Measurements from ENCODE around the gene RECK.

The RECK gene

GRCh38 chr9:36034234-36034633 is 2.5 kb upstream of the RECK start:
- ChIA-PET CTCF (interaction anchor here (1.6 to 4.9 kb wide), 2 partner anchors 10 to 27 kb away, joined by 4 to 33 read pairs; no protein-coding TSS in a partner anchor), POLR2A (no interaction called here)
- no peak for DNase-seq (ENCODE audit: extremely low spot score)
- TF ChIP-seq CTCF (IDR thresholded peaks at IDR 0.05; ENCODE audit: control extremely low read depth, extremely low read depth, low read depth, missing control alignments): no peak

- no peak for DNase-seq (ENCODE audit: extremely low spot score)
- no peak for TF ChIP-seq CTCF (IDR thresholded peaks at IDR 0.05; ENCODE audit: control extremely low read depth, extremely low read depth, low read depth, missing control alignments)
- POLR2A ChIA-PET: no interaction called here
- CTCF ChIA-PET: interaction anchor here (0.7 to 4.9 kb wide), 4 partner anchors 11 to 28 kb away, joined by 3 to 33 read pairs (median 4); no protein-coding TSS in a partner anchor
Observed at GRCh38 chr9:36035006-36035405, 1.7 kb upstream of the RECK start.

GRCh38 chr9:36036253-36036779 is 397 bp upstream of the RECK start:
- CTCF ChIA-PET: interaction anchor here (1.3 to 4.9 kb wide), 3 partner anchors 12 to 81 kb away, joined by 4 to 33 read pairs (median 8); no protein-coding TSS in a partner anchor
- TF ChIP-seq CTCF (IDR thresholded peaks at IDR 0.05; ENCODE audit: control extremely low read depth, extremely low read depth, low read depth, missing control alignments): no peak
- POLR2A ChIA-PET: no interaction called here
- no peak for DNase-seq (ENCODE audit: extremely low spot score)

GRCh38 chr9:36037549-36038122 is 923 bp downstream of the RECK start:
- TF ChIP-seq CTCF (IDR thresholded peaks at IDR 0.05; ENCODE audit: control extremely low read depth, extremely low read depth, low read depth, missing control alignments): no peak
- no peak for DNase-seq (ENCODE audit: extremely low spot score)
- POLR2A ChIA-PET: interaction anchor here (0.5 to 1.0 kb wide), 2 partner anchors 14 to 173 kb away, joined by 3 to 5 read pairs; no protein-coding TSS in a partner anchor
- CTCF ChIA-PET: interaction anchor here (1.1 to 4.9 kb wide), 5 partner anchors 14 to 92 kb away, joined by 3 to 33 read pairs (median 4); no protein-coding TSS in a partner anchor

GRCh38 chr9:36039121-36039520 is 2.4 kb downstream of the RECK start:
- no peak for DNase-seq (ENCODE audit: extremely low spot score)
- POLR2A ChIA-PET: no interaction called here
- no peak for TF ChIP-seq CTCF (IDR thresholded peaks at IDR 0.05; ENCODE audit: control extremely low read depth, extremely low read depth, low read depth, missing control alignments)
- CTCF ChIA-PET: interaction anchor here (1.0 to 1.6 kb wide), 2 partner anchors 15 to 93 kb away, joined by 3 to 4 read pairs; no protein-coding TSS in a partner anchor

GRCh38 chr9:36039696-36040095 is 3.0 kb downstream of the RECK start:
- POLR2A ChIA-PET: no interaction called here
- TF ChIP-seq CTCF (IDR thresholded peaks at IDR 0.05; ENCODE audit: control extremely low read depth, extremely low read depth, low read depth, missing control alignments): no peak
- CTCF ChIA-PET: no interaction called here
- DNase-seq (ENCODE audit: extremely low spot score): no peak

Data from GM10248 (cell line).